Measurements from ENCODE around the gene RCC1.

The RCC1 gene

GRCh38 chr1:28573564-28573963, 67.7 kb downstream of the RCC1 start:
- Histone ChIP-seq H3K27me3 (ENCODE audit: insufficient read depth, low read depth, severe bottlenecking) (no peaks in the 10 kb centered on the region), H3K36me3 (peaks cover 53% of the 10 kb centered on the region), H3K4me3 (ENCODE audit: low read depth, low read length) (no peak overlapping the region), H3K9me3 (ENCODE audit: severe bottlenecking) (no peaks in the 10 kb centered on the region), H3K27ac (no peak overlapping the region)
- no peak for TF ChIP-seq CTCF (IDR thresholded peaks at IDR 0.05; ENCODE audit: low read depth, low read length)
- DNase-seq = no peak

GRCh38 chr1:28577052-28577678, 71.3 kb downstream of the RCC1 start:
- DNase-seq = no peak

GRCh38 chr1:28577738-28578536, 72.1 kb downstream of the RCC1 start:
- peaks cover 60% of the 10 kb centered on the region for H3K36me3 ChIP-seq
- no peak overlapping the region for H3K4me3 ChIP-seq (ENCODE audit: low read depth, low read length)

More at GRCh38 chr1:28577052-28577678, 71.3 kb downstream of the RCC1 start:
- Histone ChIP-seq H3K27me3 (ENCODE audit: insufficient read depth, low read depth, severe bottlenecking) (no peaks in the 10 kb centered on the region), H3K27ac (no peak overlapping the region), H3K36me3 (peaks cover 61% of the 10 kb centered on the region), H3K9me3 (ENCODE audit: severe bottlenecking) (no peaks in the 10 kb centered on the region), H3K4me3 (ENCODE audit: low read depth, low read length) (no peak overlapping the region)
- TF ChIP-seq CTCF (IDR thresholded peaks at IDR 0.05; ENCODE audit: low read depth, low read length) = no peak

GRCh38 chr1:28578696-28579218, 72.9 kb downstream of the RCC1 start:
- no peak for DNase-seq
- peaks cover 56% of the 10 kb centered on the region for H3K36me3 ChIP-seq
- no peaks in the 10 kb centered on the region for H3K27me3 ChIP-seq (ENCODE audit: insufficient read depth, low read depth, severe bottlenecking)
- no peak for TF ChIP-seq CTCF (IDR thresholded peaks at IDR 0.05; ENCODE audit: low read depth, low read length)
- no peak overlapping the region for H3K27ac ChIP-seq
- H3K9me3 ChIP-seq (ENCODE audit: severe bottlenecking) = no peaks in the 10 kb centered on the region
- no peak overlapping the region for H3K4me3 ChIP-seq (ENCODE audit: low read depth, low read length)

More at GRCh38 chr1:28577738-28578536, 72.1 kb downstream of the RCC1 start:
- DNase-seq = no peak
- Histone ChIP-seq H3K27me3 (ENCODE audit: insufficient read depth, low read depth, severe bottlenecking) (no peaks in the 10 kb centered on the region), H3K27ac (no peak overlapping the region), H3K9me3 (ENCODE audit: severe bottlenecking) (no peaks in the 10 kb centered on the region)
- TF ChIP-seq CTCF (IDR thresholded peaks at IDR 0.05; ENCODE audit: low read depth, low read length) = no peak

GRCh38 chr1:28579401-28579800, 73.6 kb downstream of the RCC1 start:
- Histone ChIP-seq H3K27me3 (ENCODE audit: insufficient read depth, low read depth, severe bottlenecking) (no peaks in the 10 kb centered on the region), H3K36me3 (peaks cover 51% of the 10 kb centered on the region), H3K9me3 (ENCODE audit: severe bottlenecking) (no peaks in the 10 kb centered on the region), H3K4me3 (ENCODE audit: low read depth, low read length) (no peak overlapping the region), H3K27ac (no peak overlapping the region)
- no peak for TF ChIP-seq CTCF (IDR thresholded peaks at IDR 0.05; ENCODE audit: low read depth, low read length)
- DNase-seq = no peak
